ENCODE measurements around the gene ACTL7A. TPM values are rescaled to one million over a fixed set of nuclear protein-coding genes. Genes with fewer than 3 reads are reported as not detected.

The ACTL7A gene
- total and polyA plus RNA-seq, 9 of the 15 experiments (the other 6 are each of a cell fraction or from before 2014, with no cell fraction given), result not detected

- Histone ChIP-seq H3K4me1 (replicated peaks in 1 of 2; ENCODE audit: control insufficient read depth in 2 of 2, insufficient read depth in 2 of 2, low read length in 2 of 2) (no peaks in the 10 kb centered on the region; a peak in 1 of 5 replicates), H3K4me3 (no peak overlapping the region), H2AFZ (ENCODE audit: low read depth, low read length) (no peak overlapping the region), H4K20me1 (replicated peaks; ENCODE audit: control insufficient read depth, insufficient read depth, low read length) (no peaks in the 10 kb centered on the region), H3K27ac (ENCODE audit: extremely low read depth, low read depth, low read length) (no peak overlapping the region), H3K9me1 (ENCODE audit: control insufficient read depth, insufficient read depth, low read length) (no peaks in the 10 kb centered on the region), H3K27me3 (ENCODE audit: control insufficient read depth in 2 of 2, insufficient read depth in 2 of 2, low read length in 2 of 2) (peaks cover 12 to 18% of the 10 kb centered on the region in 2 experiments; a peak in 4 of 5 replicates), H3K4me2 (ENCODE audit: insufficient read depth, low read length) (no peak overlapping the region), H3K36me3 (ENCODE audit: control insufficient read depth, insufficient read depth, low read length) (no peaks in the 10 kb centered on the region), H3K9me3 (replicated peaks; ENCODE audit: control insufficient read depth, insufficient read depth, low read depth, low read length) (no peaks in the 10 kb centered on the region), H3K79me2 (ENCODE audit: control insufficient read depth, insufficient read depth, low read length) (no peaks in the 10 kb centered on the region), H3K9ac (ENCODE audit: insufficient read depth in 1 of 2, low read depth in 2 of 2, low read length in 2 of 2) (no peak overlapping the region)
- POLR2A ChIA-PET, result interaction anchor here (1.0 to 1.3 kb wide), 3 partner anchors 16 to 28 kb away, joined by 3 read pairs; no protein-coding TSS in a partner anchor
- in situ Hi-C loops (cut with MboI) (no loop called here), intact Hi-C loops (cut with micrococcal nuclease) (no loop called here)
- CTCF ChIA-PET (ENCODE audit: low intra/inter-chr PET ratio), result no interaction called here
- no peak for FAIRE-seq
- BruUV-seq (replicated peaks), result no TSS peak
- ATAC-seq, result no peak
- TF ChIP-seq SFPQ (IDR thresholded peaks at IDR 0.05; ENCODE audit: low read depth, low read length), result no peak
- TF ChIP-seq, protein P1, sequence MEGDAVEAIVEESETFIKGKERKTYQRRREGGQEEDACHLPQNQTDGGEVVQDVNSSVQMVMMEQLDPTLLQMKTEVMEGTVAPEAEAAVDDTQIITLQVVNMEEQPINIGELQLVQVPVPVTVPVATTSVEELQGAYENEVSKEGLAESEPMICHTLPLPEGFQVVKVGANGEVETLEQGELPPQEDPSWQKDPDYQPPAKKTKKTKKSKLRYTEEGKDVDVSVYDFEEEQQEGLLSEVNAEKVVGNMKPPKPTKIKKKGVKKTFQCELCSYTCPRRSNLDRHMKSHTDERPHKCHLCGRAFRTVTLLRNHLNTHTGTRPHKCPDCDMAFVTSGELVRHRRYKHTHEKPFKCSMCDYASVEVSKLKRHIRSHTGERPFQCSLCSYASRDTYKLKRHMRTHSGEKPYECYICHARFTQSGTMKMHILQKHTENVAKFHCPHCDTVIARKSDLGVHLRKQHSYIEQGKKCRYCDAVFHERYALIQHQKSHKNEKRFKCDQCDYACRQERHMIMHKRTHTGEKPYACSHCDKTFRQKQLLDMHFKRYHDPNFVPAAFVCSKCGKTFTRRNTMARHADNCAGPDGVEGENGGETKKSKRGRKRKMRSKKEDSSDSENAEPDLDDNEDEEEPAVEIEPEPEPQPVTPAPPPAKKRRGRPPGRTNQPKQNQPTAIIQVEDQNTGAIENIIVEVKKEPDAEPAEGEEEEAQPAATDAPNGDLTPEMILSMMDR (IDR thresholded peaks at IDR 0.05 in 2 of 3, conservative IDR thresholded peaks at IDR 0.05 in 1 of 3; ENCODE audit: insufficient read depth in 2 of 3, low read depth in 1 of 3, low read length in 3 of 3), result 0 out of 6 replicates have a peak, but pooled peaks of 1 of the 3 experiments have one; percentile 11
- WGBS (ENCODE audit: insufficient coverage, low coverage, missing lambda C conversion rate), result 4% methylated on average over 9 of the region's 9 CpGs
- no peak for DNase-seq (ENCODE audit: extremely low read depth in 1 of 4, low spot score in 3 of 4)
These were observed 25.7 kb upstream of the ACTL7A start for GRCh38 chr9:108836319-108836718.

Data from K562 (cell line).